Measurements from ENCODE around the gene FNIP2.
"Not testable (repeated sequence)": the region's sequence is repeated elsewhere in the genome, so short reads cannot be mapped to it uniquely, and the experiment has no call there.

Gene FNIP2

GRCh38 chr4:158796370-158797140 lies 27.7 kb downstream of the FNIP2 start:
- DNase-seq = no peak

GRCh38 chr4:158798062-158798461 lies 29.2 kb downstream of the FNIP2 start:
- no peak for DNase-seq

GRCh38 chr4:158799013-158799770 lies 30.4 kb downstream of the FNIP2 start:
- DNase-seq = no peak

- DNase-seq = no peak
Measured at GRCh38 chr4:158799856-158800255, 31.0 kb downstream of the FNIP2 start.

- DNase-seq = no peak
Measured at GRCh38 chr4:158801066-158801465, 32.2 kb downstream of the FNIP2 start.

GRCh38 chr4:158801677-158802076 lies 32.9 kb downstream of the FNIP2 start:
- no peak for DNase-seq

GRCh38 chr4:158802914-158803313 lies 34.1 kb downstream of the FNIP2 start:
- DNase-seq = no peak

GRCh38 chr4:158805635-158806471 lies 37.0 kb downstream of the FNIP2 start:
- no peak for DNase-seq

GRCh38 chr4:158807691-158808090 lies 38.9 kb downstream of the FNIP2 start:
- no peak for DNase-seq

GRCh38 chr4:158808399-158808798 lies 39.6 kb downstream of the FNIP2 start:
- no peak for DNase-seq

GRCh38 chr4:158809208-158809607 lies 40.4 kb downstream of the FNIP2 start:
- not testable (repeated sequence) for DNase-seq

GRCh38 chr4:158809611-158810486 lies 41.0 kb downstream of the FNIP2 start:
- DNase-seq = no peak

- DNase-seq = peak; percentile 42
Measured at GRCh38 chr4:158810487-158811215, 41.8 kb downstream of the FNIP2 start.

GRCh38 chr4:158811216-158811540 lies 42.4 kb downstream of the FNIP2 start:
- no peak for DNase-seq

GRCh38 chr4:158811704-158812103 lies 42.9 kb downstream of the FNIP2 start:
- DNase-seq = no peak

- DNase-seq = no peak
Measured at GRCh38 chr4:158812133-158812532, 43.3 kb downstream of the FNIP2 start.

- DNase-seq = no peak
Measured at GRCh38 chr4:158812543-158812942, 43.7 kb downstream of the FNIP2 start.

GRCh38 chr4:158813113-158813512 lies 44.3 kb downstream of the FNIP2 start:
- DNase-seq = no peak

- DNase-seq = no peak
Measured at GRCh38 chr4:158814207-158814606, 45.4 kb downstream of the FNIP2 start.

- no peak for DNase-seq
Measured at GRCh38 chr4:158814636-158815330, 46.0 kb downstream of the FNIP2 start.

GRCh38 chr4:158816955-158817354 lies 48.1 kb downstream of the FNIP2 start:
- DNase-seq = no peak
